Measurements from ENCODE around the gene C14orf39. TPM values are rescaled to one million over a fixed set of nuclear protein-coding genes. Genes with fewer than 3 reads are reported as not detected.
"Not testable (repeated sequence)": the region's sequence is repeated elsewhere in the genome, so short reads cannot be mapped to it uniquely, and the experiment has no call there.

The C14orf39 gene
- total RNA-seq, 2 experiments from 2014 or later = not detected

DNA sequence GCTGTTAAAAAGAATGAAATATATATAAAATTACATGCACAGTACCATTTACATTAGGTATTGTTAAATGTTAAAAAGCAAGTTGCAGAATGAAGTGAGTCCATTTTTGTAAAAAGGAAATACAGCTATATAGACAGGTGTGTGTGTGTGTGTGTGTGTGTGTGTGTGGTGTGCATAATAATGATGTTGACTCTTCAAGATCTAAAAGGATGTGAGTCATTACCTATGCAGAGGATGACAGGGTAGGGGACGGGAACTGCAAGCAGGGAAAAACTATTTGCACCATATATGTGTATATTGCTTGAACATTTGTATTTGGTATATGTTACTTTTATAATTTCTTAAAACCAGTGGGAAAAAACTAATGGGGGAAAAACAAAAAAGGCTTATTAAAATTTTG lies 3.1 kb downstream of the C14orf39 start:
- Mint-ChIP-seq H3K27ac (no peak overlapping the region), H3K4me1 (ENCODE audit: low read depth) (peaks cover 2% of the 10 kb centered on the region), H3K27me3 (ENCODE audit: low read depth) (peaks cover 34% of the 10 kb centered on the region), H3K36me3 (ENCODE audit: low read depth) (no peaks in the 10 kb centered on the region), H3K9me3 (peaks cover 7% of the 10 kb centered on the region), H3K4me3 (no peak overlapping the region)
- DNase-seq = no peak
- CTCF ChIA-PET = interaction anchor here (0.7 kb wide), 1 partner anchor 518 kb away, joined by 4 read pairs; no protein-coding TSS in a partner anchor
- intact Hi-C loops (cut with micrococcal nuclease) = no loop called here

DNA sequence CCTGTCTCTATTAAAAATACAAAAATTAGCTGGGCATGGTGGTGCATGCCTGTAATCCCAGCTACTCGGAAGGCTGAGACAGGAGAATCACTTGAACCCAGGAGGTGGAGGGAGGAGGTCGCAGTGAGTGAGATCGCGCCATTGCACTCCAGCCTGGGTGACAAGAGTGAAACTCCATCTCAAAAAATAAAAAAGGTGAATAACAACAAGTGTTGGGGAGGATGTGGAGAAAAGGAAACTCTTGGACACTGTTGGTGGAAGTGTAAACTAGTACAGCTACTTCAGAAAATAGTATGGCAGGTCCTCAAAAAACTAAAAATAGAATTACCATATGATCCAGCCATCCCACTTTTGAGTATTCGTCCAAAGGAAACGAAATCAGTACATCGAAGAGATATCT lies 5.6 kb downstream of the C14orf39 start:
- H3K4me1 Mint-ChIP-seq (ENCODE audit: low read depth); intact Hi-C loops (cut with micrococcal nuclease); CTCF ChIA-PET: not testable (repeated sequence)

DNA sequence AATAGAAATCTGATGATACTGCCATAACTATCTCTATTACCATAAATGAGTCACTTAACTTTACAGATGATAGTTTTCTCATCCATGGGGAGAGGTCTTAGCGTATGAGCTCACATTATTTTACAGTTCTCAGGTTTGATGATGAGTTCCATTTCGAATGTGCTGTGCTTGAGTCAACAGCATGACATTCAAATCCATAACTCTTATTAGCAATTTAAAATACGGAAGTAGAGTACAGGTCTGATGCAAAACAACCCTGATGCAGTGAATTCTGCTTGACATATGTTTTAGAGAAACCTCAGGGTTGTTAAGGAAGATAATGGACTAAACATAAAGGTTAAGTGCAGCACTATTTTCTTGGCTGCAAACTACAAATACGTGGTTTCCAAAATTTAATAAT lies 30.0 kb downstream of the C14orf39 start:
- CTCF ChIA-PET = no interaction called here
- H3K4me3 Mint-ChIP-seq = no peak overlapping the region

More for the DNA sequence above, 5.6 kb downstream of the C14orf39 start:
- H3K36me3 Mint-ChIP-seq (ENCODE audit: low read depth); H3K4me3 Mint-ChIP-seq; H3K9me3 Mint-ChIP-seq; H3K27ac Mint-ChIP-seq; DNase-seq: not testable (repeated sequence)
- peaks cover 39% of the 10 kb centered on the region for H3K27me3 Mint-ChIP-seq (ENCODE audit: low read depth)

DNA sequence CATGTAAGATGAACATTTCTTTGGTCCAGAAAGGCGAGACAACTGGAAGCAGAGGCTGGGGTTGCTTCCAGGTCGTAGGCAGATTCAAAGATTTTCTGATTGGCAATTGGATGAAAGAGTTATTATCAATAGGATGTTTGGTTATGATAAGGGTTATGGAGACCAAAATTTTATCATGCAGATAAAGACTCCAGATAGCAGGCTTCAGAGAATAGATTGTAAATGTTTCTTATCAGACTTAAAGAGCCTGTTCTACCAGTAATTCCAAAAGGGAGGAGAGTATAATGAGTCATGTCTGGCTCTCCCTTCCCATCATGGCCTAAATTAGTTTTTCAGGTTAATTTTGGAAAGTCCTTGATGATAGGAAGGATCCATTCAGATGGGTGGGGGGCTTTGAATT lies 55.6 kb downstream of the C14orf39 start:
- Mint-ChIP-seq H3K9me3 (peaks cover 8% of the 10 kb centered on the region), H3K36me3 (ENCODE audit: low read depth) (no peaks in the 10 kb centered on the region), H3K4me3 (no peak overlapping the region), H3K27me3 (ENCODE audit: low read depth) (peaks cover 5% of the 10 kb centered on the region), H3K27ac (no peak overlapping the region), H3K4me1 (ENCODE audit: low read depth) (no peaks in the 10 kb centered on the region)
- no peak for DNase-seq
- CTCF ChIA-PET = no interaction called here
- intact Hi-C loops (cut with micrococcal nuclease) = no loop called here

More for the DNA sequence above, 30.0 kb downstream of the C14orf39 start:
- intact Hi-C loops (cut with micrococcal nuclease) = no loop called here
- Mint-ChIP-seq H3K4me1 (ENCODE audit: low read depth) (no peaks in the 10 kb centered on the region), H3K27me3 (ENCODE audit: low read depth) (peaks cover 7% of the 10 kb centered on the region), H3K27ac (no peak overlapping the region), H3K36me3 (ENCODE audit: low read depth) (no peaks in the 10 kb centered on the region), H3K9me3 (no peaks in the 10 kb centered on the region)
- DNase-seq = no peak

DNA sequence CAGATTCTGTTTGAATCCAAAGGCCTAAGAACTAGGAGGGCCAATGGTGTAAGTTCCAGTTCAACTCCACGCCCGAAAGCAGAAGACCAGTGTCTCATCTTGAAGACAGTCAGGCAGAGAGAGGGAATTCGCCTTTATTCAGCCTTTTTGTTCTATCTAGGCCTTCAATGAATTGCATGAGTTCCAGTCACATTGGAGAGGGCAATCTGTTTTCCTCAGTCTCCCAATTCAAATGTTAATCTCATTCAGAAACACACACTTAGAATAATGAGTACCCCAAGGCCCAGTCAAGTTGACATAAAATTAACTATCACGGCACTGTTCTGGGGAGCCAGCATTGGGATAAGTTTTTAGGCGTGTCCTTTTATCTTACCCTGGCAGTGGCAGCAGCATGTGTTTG lies 65.8 kb downstream of the C14orf39 start:
- H3K36me3 Mint-ChIP-seq (ENCODE audit: low read depth) = no peaks in the 10 kb centered on the region
- no peak overlapping the region for H3K4me3 Mint-ChIP-seq
- DNase-seq = no peak
- no peak overlapping the region for H3K27ac Mint-ChIP-seq
- peaks cover 1% of the 10 kb centered on the region for H3K9me3 Mint-ChIP-seq
- intact Hi-C loops (cut with micrococcal nuclease) = no loop called here
- H3K27me3 Mint-ChIP-seq (ENCODE audit: low read depth) = no peaks in the 10 kb centered on the region
- CTCF ChIA-PET = no interaction called here
- H3K4me1 Mint-ChIP-seq (ENCODE audit: low read depth) = no peaks in the 10 kb centered on the region

DNA sequence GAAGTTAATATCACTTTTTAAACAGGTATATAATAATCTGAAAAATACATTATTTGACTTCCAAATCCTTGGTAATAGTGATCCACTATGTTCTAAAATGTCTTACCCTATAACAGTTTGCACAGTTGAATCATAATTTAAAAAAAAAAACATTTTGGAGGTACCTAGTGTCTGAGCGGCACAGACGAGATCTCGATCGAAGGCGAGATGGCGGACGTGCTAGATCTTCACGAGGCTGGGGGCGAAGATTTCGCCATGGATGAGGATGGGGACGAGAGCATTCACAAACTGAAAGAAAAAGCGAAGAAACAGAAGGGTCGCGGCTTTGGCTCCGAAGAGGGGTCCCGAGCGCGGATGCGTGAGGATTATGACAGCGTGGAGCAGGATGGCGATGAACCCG lies 88.3 kb downstream of the C14orf39 start:
- CTCF ChIA-PET = not testable (repeated sequence)

DNA sequence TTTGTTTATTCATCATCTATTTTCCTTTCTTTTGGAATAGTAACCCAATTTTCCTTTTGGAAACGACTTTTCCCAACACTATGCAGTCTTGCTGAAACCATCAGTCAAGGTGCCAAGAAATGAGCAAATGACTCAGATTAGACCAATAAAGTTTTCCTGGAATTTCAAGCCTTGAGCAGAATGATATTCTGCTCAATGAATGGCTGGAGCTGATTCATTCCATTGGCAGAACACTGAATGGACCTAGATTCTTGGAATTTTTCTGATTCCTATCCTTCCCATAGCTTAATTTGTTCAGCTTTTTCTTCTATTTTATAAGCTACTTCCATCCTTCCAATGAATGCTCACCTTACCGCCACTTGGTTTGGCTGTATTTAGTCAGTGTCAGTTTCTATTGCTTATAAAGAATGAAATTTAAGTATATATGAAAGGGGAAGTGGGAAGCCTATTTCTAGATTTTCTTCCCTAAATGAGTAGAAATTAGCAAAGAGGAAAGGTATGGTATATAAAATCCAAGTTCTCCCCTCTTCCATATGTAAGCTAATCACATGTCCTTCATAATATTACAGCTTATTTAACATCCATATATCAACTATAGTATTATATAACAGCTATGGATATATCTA lies 89.0 kb downstream of the C14orf39 start:
- Mint-ChIP-seq H3K27ac (no peak overlapping the region), H3K36me3 (ENCODE audit: low read depth) (no peaks in the 10 kb centered on the region), H3K4me1 (ENCODE audit: low read depth) (no peaks in the 10 kb centered on the region), H3K27me3 (ENCODE audit: low read depth) (peaks cover 7% of the 10 kb centered on the region), H3K4me3 (no peak overlapping the region), H3K9me3 (peaks cover 3% of the 10 kb centered on the region)
- CTCF ChIA-PET = no interaction called here
- no peak for DNase-seq
- intact Hi-C loops (cut with micrococcal nuclease) = no loop called here

More for the DNA sequence above, 88.3 kb downstream of the C14orf39 start:
- H3K9me3 Mint-ChIP-seq; H3K4me3 Mint-ChIP-seq; H3K27me3 Mint-ChIP-seq (ENCODE audit: low read depth); H3K27ac Mint-ChIP-seq; H3K4me1 Mint-ChIP-seq (ENCODE audit: low read depth); intact Hi-C loops (cut with micrococcal nuclease); DNase-seq; H3K36me3 Mint-ChIP-seq (ENCODE audit: low read depth): not testable (repeated sequence)

Other genes with a start within 250 kb of the C14orf39 start
- gene PPM1A, start 236.8 kb downstream of the C14orf39 start, total RNA-seq = 10 to 100 TPM; 35.3 to 36.1 TPM
- not detected for gene SIX6, start 23.1 kb upstream of the C14orf39 start, total RNA-seq
- not detected for gene SIX1, start 163.4 kb upstream of the C14orf39 start, total RNA-seq
- not detected for gene SIX4, start 238.3 kb upstream of the C14orf39 start, total RNA-seq
- 10 to 100 TPM; 44.0 to 44.2 TPM for gene MNAT1, start 248.7 kb upstream of the C14orf39 start, total RNA-seq